Activated T-cell treated with anti-CD3 and anti-CD28 coated beads, Interleukin-2, amount 50 U/mL, for 4 hours (primary cell): Measurements from ENCODE around the gene MTX2. TPM values are rescaled to one million over a fixed set of nuclear protein-coding genes. Genes with fewer than 3 reads are reported as not detected.
"Not testable (repeated sequence)": the region's sequence is repeated elsewhere in the genome, so short reads cannot be mapped to it uniquely, and the experiment has no call there.

Experiments used
- ATAC-seq, 2 donors: fragments of 200-7000 bp; cut with Tn5 transposase; one replicate each; pipeline ENCODE4 v1.10.0; 2021
- DNase-seq: peaks from one replicate; pipeline ENCODE4 v3.0.0-alpha.2; 2020
- H3K27me3 Mint-ChIP-seq: one replicate; pipeline ENCODE4 v1.8.0; 2021; ENCODE audit warnings: low read depth, mixed read lengths
- H3K36me3 Mint-ChIP-seq: one replicate; pipeline ENCODE4 v1.8.0; 2022; ENCODE audit warnings: mixed read lengths; ENCODE audit not compliant: insufficient read depth
- H3K4me1 Mint-ChIP-seq: one replicate; pipeline ENCODE4 v1.8.0; 2021; ENCODE audit warnings: low read depth, mixed read lengths
- H3K4me3 Mint-ChIP-seq: one replicate; pipeline ENCODE4 v1.8.0; 2021; ENCODE audit warnings: mild to moderate bottlenecking, moderate library complexity, mixed read lengths
- H3K9me3 Mint-ChIP-seq: one replicate; pipeline ENCODE4 v1.8.0; 2021; ENCODE audit warnings: mixed read lengths
- total RNA-seq, 3 donors: library from RNA; stranded (reverse); gene quantifications; one replicate each; pipeline ENCODE4 v1.2.1, GENCODE V29; 2021

The MTX2 gene
- total RNA-seq, 3 donors from 2014 or later, result 29.9 to 35.1 (median 31.3) TPM

- no peaks in the 10 kb centered on the region for H3K27me3 Mint-ChIP-seq
- DNase-seq, result no peak
- H3K9me3 Mint-ChIP-seq, result no peaks in the 10 kb centered on the region
- no peak overlapping the region for H3K4me3 Mint-ChIP-seq
- peaks cover 22% of the 10 kb centered on the region for H3K4me1 Mint-ChIP-seq
- ATAC-seq, result no peak
- peaks cover 8% of the 10 kb centered on the region for H3K36me3 Mint-ChIP-seq
These were observed 3.7 kb downstream of the MTX2 start for GRCh38 chr2:176272870-176273459.

GRCh38 chr2:176278927-176279326 lies 9.7 kb downstream of the MTX2 start:
- Mint-ChIP-seq H3K4me3 (no peak overlapping the region), H3K9me3 (no peaks in the 10 kb centered on the region), H3K36me3 (peaks cover 4% of the 10 kb centered on the region), H3K4me1 (peaks cover 29% of the 10 kb centered on the region), H3K27me3 (no peaks in the 10 kb centered on the region)
- DNase-seq, result no peak
- ATAC-seq, result no peak

GRCh38 chr2:176280156-176280555 lies 10.9 kb downstream of the MTX2 start:
- DNase-seq (no peak), ATAC-seq (no peak)
- Mint-ChIP-seq H3K36me3 (peaks cover 4% of the 10 kb centered on the region), H3K9me3 (no peaks in the 10 kb centered on the region), H3K4me3 (no peak overlapping the region), H3K4me1 (peaks cover 37% of the 10 kb centered on the region), H3K27me3 (no peaks in the 10 kb centered on the region)

GRCh38 chr2:176280867-176281658 lies 11.8 kb downstream of the MTX2 start:
- Mint-ChIP-seq H3K4me3 (no peak overlapping the region), H3K36me3 (peaks cover 4% of the 10 kb centered on the region), H3K4me1 (peaks cover 45% of the 10 kb centered on the region), H3K27me3 (no peaks in the 10 kb centered on the region), H3K9me3 (no peaks in the 10 kb centered on the region)
- ATAC-seq, result peak in 1 of 2 donors; percentile 7
- no peak for DNase-seq

DNA sequence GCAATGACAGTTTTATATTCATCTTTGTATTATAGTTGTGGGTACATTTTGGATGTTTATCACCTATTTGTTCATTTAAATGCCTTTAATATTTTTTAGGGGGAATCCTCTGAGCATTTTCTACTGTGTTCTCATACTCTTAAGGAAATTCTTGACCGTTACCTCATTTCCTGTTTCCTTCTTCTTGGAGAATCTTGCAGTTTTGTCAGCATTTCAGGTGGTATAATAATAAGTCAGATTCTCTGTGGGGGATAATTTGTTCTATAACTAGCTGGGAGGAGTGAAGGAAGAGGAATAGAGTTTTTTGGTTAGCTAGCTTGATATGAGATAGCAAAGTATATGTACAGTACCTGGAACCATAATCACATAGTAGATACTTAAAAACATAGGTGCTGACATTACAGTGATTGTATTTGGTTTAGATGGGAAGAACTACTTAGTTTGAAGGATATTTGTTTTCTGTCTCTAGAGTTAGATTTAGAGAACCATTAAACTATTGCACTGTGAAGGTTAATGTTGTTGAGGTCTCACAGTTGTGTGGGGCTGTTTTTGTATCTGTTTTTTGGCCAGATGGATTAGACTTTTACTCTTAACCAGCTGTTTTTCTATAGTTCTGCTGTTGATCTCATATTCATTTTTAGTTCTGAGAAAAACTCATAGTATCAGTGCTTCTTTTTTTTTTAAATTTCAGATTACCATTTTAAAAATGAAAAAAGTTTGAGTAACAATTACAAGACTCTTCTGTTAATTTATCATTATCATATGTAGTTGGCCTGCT lies 14.2 kb downstream of the MTX2 start:
- ATAC-seq (no peak), DNase-seq (no peak)
- H3K4me3 Mint-ChIP-seq, result no peak overlapping the region
- H3K36me3 Mint-ChIP-seq, result peaks cover 7% of the 10 kb centered on the region
- no peaks in the 10 kb centered on the region for H3K27me3 Mint-ChIP-seq
- no peaks in the 10 kb centered on the region for H3K9me3 Mint-ChIP-seq
- H3K4me1 Mint-ChIP-seq, result peaks cover 49% of the 10 kb centered on the region

DNA sequence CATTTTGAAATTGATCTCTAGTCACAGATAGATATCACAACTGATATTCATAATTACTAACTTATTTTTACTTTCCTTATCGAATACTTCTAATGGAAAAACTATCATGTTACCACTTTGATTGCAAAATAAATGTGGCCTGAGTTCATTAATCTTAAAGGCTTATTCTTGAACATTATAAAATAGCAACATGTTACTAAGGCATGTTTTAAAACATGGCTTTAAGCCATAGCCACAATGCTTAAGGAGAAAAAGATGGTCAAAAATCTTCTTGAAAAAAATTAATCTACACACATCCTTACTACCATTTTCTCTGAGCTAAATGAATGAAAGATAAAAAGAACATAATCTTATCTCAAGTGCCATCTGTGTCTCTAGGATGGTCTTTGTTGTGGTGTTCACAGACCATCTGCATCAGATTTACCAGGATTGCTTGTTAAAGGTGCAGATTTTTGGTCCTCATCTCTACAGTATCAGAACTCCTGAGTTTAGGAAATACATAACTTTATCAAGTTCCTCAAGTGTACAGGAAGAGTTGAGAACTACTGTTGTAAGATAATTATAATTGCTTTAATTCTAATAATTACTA lies 15.3 kb downstream of the MTX2 start:
- DNase-seq (no peak), ATAC-seq (no peak)
- H3K27me3 Mint-ChIP-seq, result no peaks in the 10 kb centered on the region
- no peaks in the 10 kb centered on the region for H3K9me3 Mint-ChIP-seq
- peaks cover 49% of the 10 kb centered on the region for H3K4me1 Mint-ChIP-seq
- H3K4me3 Mint-ChIP-seq, result no peak overlapping the region
- H3K36me3 Mint-ChIP-seq, result peaks cover 8% of the 10 kb centered on the region

GRCh38 chr2:176285321-176285720 lies 16.1 kb downstream of the MTX2 start:
- Mint-ChIP-seq H3K9me3 (no peaks in the 10 kb centered on the region), H3K27me3 (no peaks in the 10 kb centered on the region), H3K4me1 (peaks cover 51% of the 10 kb centered on the region), H3K36me3 (peaks cover 6% of the 10 kb centered on the region), H3K4me3 (no peak overlapping the region)
- ATAC-seq (no peak), DNase-seq (no peak)

- ATAC-seq (no peak), DNase-seq (no peak)
- Mint-ChIP-seq H3K4me3 (no peak overlapping the region), H3K4me1 (peaks cover 26% of the 10 kb centered on the region), H3K36me3 (peaks cover 10% of the 10 kb centered on the region), H3K9me3 (no peaks in the 10 kb centered on the region), H3K27me3 (no peaks in the 10 kb centered on the region)
These were observed 22.1 kb downstream of the MTX2 start for GRCh38 chr2:176291335-176291734.

- Mint-ChIP-seq H3K36me3 (peaks cover 9% of the 10 kb centered on the region), H3K4me1 (peaks cover 23% of the 10 kb centered on the region), H3K4me3 (no peak overlapping the region), H3K9me3 (no peaks in the 10 kb centered on the region), H3K27me3 (no peaks in the 10 kb centered on the region)
- DNase-seq (no peak), ATAC-seq (peak; percentile 10 to 74)
These were observed 22.6 kb downstream of the MTX2 start for GRCh38 chr2:176291809-176292283.

DNA sequence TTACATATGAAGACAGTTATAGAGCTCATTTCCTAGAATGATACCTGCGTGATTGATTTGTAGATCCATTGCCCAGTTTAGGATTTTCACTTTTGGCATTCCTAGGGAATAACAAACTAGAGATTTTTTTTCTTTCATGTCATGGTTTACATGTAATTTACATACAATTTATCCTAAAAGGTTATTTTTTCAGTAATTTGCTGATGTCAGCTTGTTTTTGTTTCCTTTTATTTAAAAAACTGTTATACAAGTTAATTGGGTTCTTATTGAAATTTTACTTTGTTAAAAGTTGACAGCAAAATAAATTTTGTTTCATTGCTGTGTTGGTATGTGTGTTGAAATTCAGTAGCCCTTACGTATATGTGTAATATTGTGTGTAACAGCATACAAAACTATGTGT lies 23.4 kb downstream of the MTX2 start:
- H3K9me3 Mint-ChIP-seq, result no peaks in the 10 kb centered on the region
- no peaks in the 10 kb centered on the region for H3K27me3 Mint-ChIP-seq
- ATAC-seq, result no peak
- DNase-seq, result no peak
- peaks cover 9% of the 10 kb centered on the region for H3K36me3 Mint-ChIP-seq
- H3K4me1 Mint-ChIP-seq, result peaks cover 22% of the 10 kb centered on the region
- H3K4me3 Mint-ChIP-seq, result no peak overlapping the region

- DNase-seq (no peak), ATAC-seq (no peak)
- H3K4me1 Mint-ChIP-seq, result peaks cover 22% of the 10 kb centered on the region
- H3K9me3 Mint-ChIP-seq, result no peaks in the 10 kb centered on the region
- H3K4me3 Mint-ChIP-seq, result no peak overlapping the region
- H3K36me3 Mint-ChIP-seq, result peaks cover 12% of the 10 kb centered on the region
- no peaks in the 10 kb centered on the region for H3K27me3 Mint-ChIP-seq
These were observed 24.1 kb downstream of the MTX2 start for GRCh38 chr2:176293334-176293733.

DNA sequence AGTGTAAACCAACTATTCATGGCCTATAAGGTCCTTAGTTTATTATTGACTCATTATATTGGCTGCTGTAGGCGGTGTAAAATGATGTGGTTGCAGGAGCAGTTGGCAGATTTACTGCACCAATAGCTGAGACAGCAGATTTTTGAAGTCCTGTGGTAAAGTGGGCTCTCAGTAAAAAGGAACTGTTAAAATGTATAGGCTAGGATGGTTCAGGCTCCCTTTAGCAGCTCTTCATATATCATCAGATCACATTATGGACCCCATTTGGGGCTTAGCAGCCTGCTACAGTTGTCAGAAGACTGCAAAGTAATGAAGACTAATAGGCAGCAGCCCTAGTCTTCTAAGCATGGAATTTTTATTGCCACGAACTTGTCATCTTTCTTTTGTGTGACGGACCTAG lies 27.8 kb downstream of the MTX2 start:
- no peaks in the 10 kb centered on the region for H3K27me3 Mint-ChIP-seq

GRCh38 chr2:176297737-176298136 lies 28.5 kb downstream of the MTX2 start:
- no peaks in the 10 kb centered on the region for H3K9me3 Mint-ChIP-seq
- DNase-seq (no peak), ATAC-seq (no peak)
- peaks cover 12% of the 10 kb centered on the region for H3K36me3 Mint-ChIP-seq
- H3K4me3 Mint-ChIP-seq, result no peak overlapping the region
- peaks cover 2% of the 10 kb centered on the region for H3K4me1 Mint-ChIP-seq
- H3K27me3 Mint-ChIP-seq, result no peaks in the 10 kb centered on the region

More for the DNA sequence above, 27.8 kb downstream of the MTX2 start:
- Mint-ChIP-seq H3K4me1 (peaks cover 2% of the 10 kb centered on the region), H3K36me3 (peaks cover 12% of the 10 kb centered on the region), H3K4me3 (no peak overlapping the region), H3K9me3 (no peaks in the 10 kb centered on the region)
- ATAC-seq, result no peak
- no peak for DNase-seq

DNA sequence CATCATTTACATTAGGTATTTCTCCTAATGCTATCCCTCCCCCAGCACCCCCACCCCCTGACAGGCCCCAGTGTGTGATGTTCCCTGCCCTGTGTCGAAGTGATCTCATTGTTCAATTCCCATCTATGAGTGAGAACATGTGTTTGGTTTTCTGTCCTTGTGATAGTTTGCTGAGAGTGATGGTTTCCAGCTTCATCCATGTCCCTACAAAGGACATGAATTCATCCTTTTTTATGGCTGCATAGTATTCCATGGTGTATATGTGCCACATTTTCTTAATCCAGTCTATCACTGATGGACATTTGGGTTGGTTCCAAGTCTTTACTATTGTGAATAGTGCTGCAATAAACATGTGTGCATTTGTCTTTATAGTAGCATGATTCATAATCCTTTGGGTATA lies 36.8 kb downstream of the MTX2 start:
- H3K36me3 Mint-ChIP-seq, result peaks cover 45% of the 10 kb centered on the region
- not testable (repeated sequence) for H3K4me1 Mint-ChIP-seq, H3K9me3 Mint-ChIP-seq, H3K27me3 Mint-ChIP-seq, DNase-seq, ATAC-seq, H3K4me3 Mint-ChIP-seq
